Globus pallidus (tissue), 1 donor: ENCODE results near the gene HPSE2.

Source experiments
- DNase-seq: peaks from one replicate; pipeline ENCODE4 v3.0.0-alpha.2; 2015; ENCODE audit warnings: low spot score

HPSE2 gene

GRCh38 chr10:98410759-98411158 lies 824.9 kb downstream of the HPSE2 start:
- DNase-seq: no peak

DNA sequence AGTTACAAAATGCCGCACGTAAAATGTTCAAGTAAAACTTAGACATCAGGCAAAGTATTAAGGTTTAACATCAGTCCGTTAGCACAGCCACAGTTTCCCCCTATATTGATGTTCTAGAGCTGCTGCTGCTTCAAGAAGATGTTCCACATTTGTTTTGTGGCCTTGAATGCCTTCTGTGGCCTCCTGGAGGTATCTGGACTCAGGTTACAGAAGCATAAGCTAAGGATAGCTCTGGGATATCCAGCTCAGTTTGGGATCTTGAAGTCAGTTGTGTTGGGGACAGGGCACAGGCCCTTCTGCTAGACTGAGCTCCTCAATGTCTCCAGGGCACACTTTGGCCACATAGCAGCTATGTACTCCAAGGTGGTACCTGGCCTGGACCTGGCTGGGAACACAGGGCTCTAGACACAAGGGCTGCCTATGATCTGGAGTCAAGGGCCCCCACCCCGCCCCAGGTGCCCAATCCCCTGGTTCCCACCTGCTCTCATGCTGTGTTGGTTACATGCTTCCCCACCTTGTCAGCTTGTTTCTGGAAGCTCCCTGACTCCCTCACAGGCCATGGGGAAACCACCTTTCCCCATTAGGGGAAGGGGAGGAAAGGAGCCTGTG lies 825.4 kb downstream of the HPSE2 start:
- no peak for DNase-seq

DNA sequence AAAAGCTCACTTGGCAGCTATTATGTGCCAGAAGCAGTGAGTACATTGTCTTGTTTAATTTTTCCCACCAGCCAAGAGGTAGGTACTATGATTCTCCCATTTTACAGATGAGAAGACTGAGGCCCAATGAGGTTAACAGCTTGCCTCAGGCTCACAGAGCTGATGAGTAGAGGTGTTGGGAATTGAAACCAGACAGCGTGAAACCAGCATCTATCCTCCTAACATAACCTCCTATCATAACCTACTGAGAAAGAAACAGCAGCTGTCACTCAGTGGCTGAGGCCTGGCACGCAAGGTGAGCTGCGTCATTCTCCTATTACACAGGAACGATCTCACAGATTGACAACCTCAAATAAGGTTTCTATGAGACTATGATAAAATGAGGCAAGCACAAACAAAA lies 826.9 kb downstream of the HPSE2 start:
- DNase-seq: no peak

GRCh38 chr10:98407744-98408241 lies 827.9 kb downstream of the HPSE2 start:
- no peak for DNase-seq
